ENCODE measurements around the gene PAMR1.

DNA sequence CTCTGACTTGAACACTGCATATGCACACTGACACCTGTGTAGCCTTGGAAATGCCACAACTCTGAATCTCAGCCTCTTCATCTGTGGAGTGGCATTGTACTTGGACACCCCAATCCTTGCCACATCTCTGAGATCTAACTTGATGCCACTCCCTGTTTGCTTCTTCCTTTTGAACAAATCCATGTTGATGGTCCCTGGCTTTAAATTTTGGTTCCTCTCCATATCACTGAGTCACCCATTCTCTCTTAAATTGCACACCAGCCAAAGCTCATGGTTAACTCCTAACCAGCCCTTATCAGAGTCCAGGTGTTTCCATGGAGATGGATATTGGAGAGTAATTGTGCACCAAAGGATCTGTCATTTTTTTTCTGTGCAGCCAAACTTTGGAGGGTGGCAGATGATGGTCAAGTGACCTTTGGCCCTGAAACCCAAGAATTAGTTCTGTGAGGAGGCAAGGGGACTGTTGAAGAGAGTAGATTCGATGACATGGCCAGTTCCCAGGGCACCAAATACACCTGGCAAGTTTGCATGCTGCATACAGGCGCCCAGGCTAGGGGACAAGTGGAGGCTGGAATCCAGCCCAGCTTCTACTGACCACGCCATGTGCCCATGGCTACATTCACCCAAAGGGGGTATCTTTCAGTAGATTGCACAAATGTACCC lies 25.1 kb upstream of the PAMR1 start:
- TF ChIP-seq POLR2A (IDR thresholded peaks at IDR 0.05; ENCODE audit: low read length) (no peak), GATA1 (IDR thresholded peaks at IDR 0.05; ENCODE audit: low read depth, low read length) (no peak)

Data from erythroblast (primary cell).